Fibroblast of peridontal ligament (primary cell): ENCODE results near the gene F2RL3.
A peak's percentile ranks its signal among the peaks of the same experiment; 100 is the strongest.

Experiments
- DNase-seq: peaks from one replicate; pipeline ENCODE4 v3.0.0-alpha.2; 2010; ENCODE audit errors: extremely low read depth

F2RL3 gene

GRCh38 chr19:16894080-16894479, 5.3 kb downstream of the F2RL3 start:
- DNase-seq = no peak

GRCh38 chr19:16895467-16896145, 6.8 kb downstream of the F2RL3 start:
- peak; percentile 10 for DNase-seq

- no peak for DNase-seq
These were observed 7.6 kb downstream of the F2RL3 start for GRCh38 chr19:16896146-16897028.

GRCh38 chr19:16897029-16897855, 8.4 kb downstream of the F2RL3 start:
- DNase-seq = peak; percentile 88

- peak; percentile 18 for DNase-seq
These were observed 9.0 kb downstream of the F2RL3 start for GRCh38 chr19:16897856-16898161.

GRCh38 chr19:16898361-16899015, 9.7 kb downstream of the F2RL3 start:
- no peak for DNase-seq

GRCh38 chr19:16899566-16900075, 10.8 kb downstream of the F2RL3 start:
- DNase-seq = peak; percentile 32

GRCh38 chr19:16901491-16902175, 12.8 kb downstream of the F2RL3 start:
- no peak for DNase-seq

- DNase-seq = no peak
These were observed 13.7 kb downstream of the F2RL3 start for GRCh38 chr19:16902545-16902944.

- DNase-seq = no peak
These were observed 14.5 kb downstream of the F2RL3 start for GRCh38 chr19:16903347-16903746.

- DNase-seq = no peak
These were observed 15.8 kb downstream of the F2RL3 start for GRCh38 chr19:16904599-16904998.

GRCh38 chr19:16908759-16909158, 20.0 kb downstream of the F2RL3 start:
- no peak for DNase-seq

- no peak for DNase-seq
These were observed 22.2 kb downstream of the F2RL3 start for GRCh38 chr19:16911046-16911445.

- no peak for DNase-seq
These were observed 24.0 kb downstream of the F2RL3 start for GRCh38 chr19:16912780-16913179.

GRCh38 chr19:16914421-16914820, 25.6 kb downstream of the F2RL3 start:
- no peak for DNase-seq

GRCh38 chr19:16915135-16915534, 26.3 kb downstream of the F2RL3 start:
- DNase-seq = no peak

- no peak for DNase-seq
These were observed 26.9 kb downstream of the F2RL3 start for GRCh38 chr19:16915734-16916133.

GRCh38 chr19:16917401-16917800, 28.6 kb downstream of the F2RL3 start:
- no peak for DNase-seq

- DNase-seq = no peak
These were observed 30.7 kb downstream of the F2RL3 start for GRCh38 chr19:16919496-16919895.

- peak; percentile 38 for DNase-seq
These were observed 32.2 kb downstream of the F2RL3 start for GRCh38 chr19:16920816-16921529.
